IMR-90 (cell line): ENCODE measurements around the gene OR7A5. TPM values are rescaled to one million over a fixed set of nuclear protein-coding genes. Genes with fewer than 3 reads are reported as not detected.

Source experiments
- ATAC-seq: fragments of 200-7000 bp; cut with Tn5 transposase; 2 replicates; pipeline ENCODE4 v1.9.1; 2020; ENCODE audit warnings: low read depth, mild to moderate bottlenecking, moderate library complexity
- BruUV-seq: library from RNA; stranded (reverse); fragments of 400-500 nt; replicated peaks from 2 replicates; lab custom pipeline; 2021; lab: Mats Ljungman, UMichigan
- CTCF ChIA-PET: fragments of 300-600 bp; formaldehyde crosslinking; extraction: SDS; loops from one replicate; lab custom pipeline; 2021; ENCODE audit warnings: antibody characterized with exemption; lab: Yijun Ruan, JAX
- POLR2A ChIA-PET: fragments of 300-600 bp; sonication (Branson Sonifier 250); formaldehyde crosslinking; loops from one replicate; lab custom pipeline; 2022; ENCODE audit warnings: antibody characterized with exemption; ENCODE audit not compliant: unreplicated experiment; lab: Charles Lee
- DNase-seq: peaks from one replicate; pipeline ENCODE4 v3.0.0; 2013
- H2AFZ ChIP-seq: replicated peaks from 2 replicates; pipeline ENCODE3; 2013; ENCODE audit warnings: low read length, mild to moderate bottlenecking; ENCODE audit not compliant: poor library complexity
- H2AK5ac ChIP-seq: 2 replicates; pipeline ENCODE4 v1.6.1; 2013; ENCODE audit warnings: low read depth, low read length, inconsistent platforms
- H2AK9ac ChIP-seq: replicated peaks from 2 replicates; pipeline ENCODE3; 2013; ENCODE audit warnings: mild to moderate bottlenecking, low read depth, low read length, moderate library complexity; ENCODE audit not compliant: poor library complexity
- H2BK120ac ChIP-seq: 2 replicates; pipeline ENCODE4 v1.6.1; 2013; ENCODE audit warnings: low read depth, low read length, inconsistent platforms
- H2BK15ac ChIP-seq: 3 replicates; pipeline ENCODE4 v1.6.1; 2013; ENCODE audit warnings: low read depth, low read length, inconsistent platforms
- H2BK20ac ChIP-seq: 2 replicates; pipeline ENCODE4 v1.6.1; 2013; ENCODE audit warnings: low read depth, mild to moderate bottlenecking, inconsistent platforms, low read length, moderate library complexity
- H2BK5ac ChIP-seq: 2 replicates; pipeline ENCODE4 v1.6.1; 2013; ENCODE audit warnings: mild to moderate bottlenecking, low read depth, low read length, inconsistent platforms; ENCODE audit not compliant: poor library complexity, severe bottlenecking
- H3K14ac ChIP-seq: replicated peaks from 2 replicates; pipeline ENCODE4 v1.6.1; 2013; ENCODE audit warnings: low read depth, low read length, inconsistent platforms
- H3K18ac ChIP-seq: 2 replicates; pipeline ENCODE4 v1.6.1; 2013; ENCODE audit warnings: low read depth, low read length, control low read depth
- H3K23ac ChIP-seq: 2 replicates; pipeline ENCODE4 v1.6.1; 2013; ENCODE audit warnings: low read depth, low read length, inconsistent platforms
- H3K27ac ChIP-seq: 2 replicates; pipeline ENCODE4 v1.5.1; 2013; ENCODE audit warnings: mild to moderate bottlenecking, control low read depth, low read length; ENCODE audit not compliant: insufficient read depth
- H3K27me3 ChIP-seq: 2 replicates; pipeline ENCODE4 v1.6.1; 2013; ENCODE audit warnings: low read length; ENCODE audit not compliant: control insufficient read depth, insufficient read depth
- H3K36me3 ChIP-seq: 2 replicates; pipeline ENCODE4 v1.6.1; 2013; ENCODE audit warnings: low read length, mixed read lengths; ENCODE audit not compliant: control insufficient read depth, insufficient read depth
- H3K4ac ChIP-seq: 2 replicates; pipeline ENCODE4 v1.6.1; 2013; ENCODE audit warnings: low read depth, low read length, inconsistent platforms
- H3K4me1 ChIP-seq: 2 replicates; pipeline ENCODE4 v1.6.1; 2013; ENCODE audit warnings: low read length, mixed read lengths; ENCODE audit not compliant: control insufficient read depth, insufficient read depth
- H3K4me2 ChIP-seq: 2 replicates; pipeline ENCODE4 v1.6.1; 2013; ENCODE audit warnings: low read depth, mild to moderate bottlenecking, control low read depth, low read length, moderate library complexity
- H3K4me3 ChIP-seq: 2 replicates; pipeline ENCODE4 v1.5.1; 2013; ENCODE audit warnings: low read depth, mild to moderate bottlenecking, control low read depth, low read length, moderate library complexity; ENCODE audit not compliant: insufficient read depth
- H3K56ac ChIP-seq: 2 replicates; pipeline ENCODE4 v1.6.1; 2013; ENCODE audit warnings: low read length, inconsistent platforms; ENCODE audit not compliant: insufficient read depth; ENCODE audit errors: extremely low read depth
- H3K79me1 ChIP-seq, 2 experiments: 2 replicates each; pipeline ENCODE4 v1.6.1; 2013; ENCODE audit warnings: low read length in 2 of 2, inconsistent platforms in 1 of 2, low read depth in 1 of 2
- H3K9ac ChIP-seq: 2 replicates; pipeline ENCODE4 v1.6.1; 2013; ENCODE audit warnings: low read depth, low read length, control low read depth
- H3K9me1 ChIP-seq: 2 replicates; pipeline ENCODE4 v1.6.1; 2013; ENCODE audit warnings: low read length, inconsistent platforms; ENCODE audit not compliant: insufficient read depth
- H3K9me3 ChIP-seq: 2 replicates; pipeline ENCODE4 v1.6.1; 2013; ENCODE audit warnings: low read length; ENCODE audit not compliant: control insufficient read depth, insufficient read depth
- H4K20me1 ChIP-seq: 2 replicates; pipeline ENCODE4 v1.6.1; 2013; ENCODE audit warnings: low read length, inconsistent platforms; ENCODE audit not compliant: insufficient read depth
- H4K5ac ChIP-seq: 2 replicates; pipeline ENCODE4 v1.6.1; 2013; ENCODE audit warnings: mild to moderate bottlenecking, low read depth, low read length, control low read depth
- H4K8ac ChIP-seq, 2 experiments: 2 replicates each; pipeline ENCODE4 v1.6.1; 2013; ENCODE audit warnings: low read depth in 2 of 2, low read length in 2 of 2, control low read depth in 1 of 2, inconsistent platforms in 1 of 2
- H4K91ac ChIP-seq: 2 replicates; pipeline ENCODE4 v1.6.1; 2013; ENCODE audit warnings: low read depth, low read length, inconsistent platforms; ENCODE audit not compliant: insufficient read depth
- BHLHE40 ChIP-seq: fragments of 150-350 bp; IDR thresholded peaks from 2 replicates; pipeline ENCODE4 v1.6.1; 2016; ENCODE audit warnings: mild to moderate bottlenecking, low read depth, low read length
- CEBPB ChIP-seq: IDR thresholded peaks from 2 replicates; pipeline ENCODE4 v1.6.1; 2012; ENCODE audit warnings: low read depth, low read length, improper control_type of control experiment
- CHD1 ChIP-seq: IDR thresholded peaks from 2 replicates; pipeline ENCODE4 v1.6.1; 2012; ENCODE audit warnings: low read depth, low read length, improper control_type of control experiment
- CTCF ChIP-seq: conservative IDR thresholded peaks from 2 replicates; pipeline ENCODE4 v1.5.1; 2012; ENCODE audit warnings: mild to moderate bottlenecking, low read depth, low read length, improper control_type of control experiment
- ELK1 ChIP-seq: fragments of 150-350 bp; IDR thresholded peaks from 2 replicates; pipeline ENCODE4 v1.6.1; 2016; ENCODE audit warnings: low read depth, mild to moderate bottlenecking, low read length, moderate library complexity, borderline replicate concordance
- FOS ChIP-seq: fragments of 150-350 bp; IDR thresholded peaks from 2 replicates; pipeline ENCODE4 v1.6.1; 2016; ENCODE audit warnings: low read depth, low read length
- MAFK ChIP-seq: IDR thresholded peaks from 2 replicates; pipeline ENCODE4 v1.6.1; 2012; ENCODE audit warnings: low read depth, low read length, improper control_type of control experiment
- MAZ ChIP-seq: IDR thresholded peaks from 2 replicates; pipeline ENCODE4 v1.6.1; 2012; ENCODE audit warnings: low read depth, mild to moderate bottlenecking, low read length, improper control_type of control experiment, moderate library complexity, borderline replicate concordance
- MXI1 ChIP-seq: IDR thresholded peaks from 2 replicates; pipeline ENCODE4 v1.6.1; 2012; ENCODE audit warnings: low read depth, mild to moderate bottlenecking, low read length, moderate library complexity, borderline replicate concordance
- NFE2L2 ChIP-seq: fragments of 150-350 bp; IDR thresholded peaks from 2 replicates; pipeline ENCODE4 v1.6.1; 2016; ENCODE audit warnings: low read depth, mild to moderate bottlenecking, low read length
- POLR2A ChIP-seq: IDR thresholded peaks from 2 replicates; pipeline ENCODE4 v1.6.1; 2012; ENCODE audit warnings: mild to moderate bottlenecking, low read depth, low read length
- RAD21 ChIP-seq: IDR thresholded peaks from 2 replicates; pipeline ENCODE4 v1.6.1; 2012; ENCODE audit warnings: low read length, improper control_type of control experiment
- RCOR1 ChIP-seq: IDR thresholded peaks from 2 replicates; pipeline ENCODE4 v1.6.1; 2012; ENCODE audit warnings: mild to moderate bottlenecking, low read length, improper control_type of control experiment; ENCODE audit not compliant: insufficient replicate concordance
- RFX5 ChIP-seq: IDR thresholded peaks from 2 replicates; pipeline ENCODE4 v1.8.0; 2012; ENCODE audit warnings: low read depth, mild to moderate bottlenecking, low read length, moderate library complexity
- SMC3 ChIP-seq: fragments of 150-350 bp; IDR thresholded peaks from 2 replicates; pipeline ENCODE4 v1.6.1; 2016; ENCODE audit warnings: low read depth, mild to moderate bottlenecking, antibody characterized with exemption, low read length, moderate library complexity
- USF2 ChIP-seq: fragments of 150-350 bp; IDR thresholded peaks from 2 replicates; pipeline ENCODE4 v1.6.1; 2017; ENCODE audit warnings: mild to moderate bottlenecking, antibody characterized with exemption, low read length, low read depth
- WGBS, 2 experiments: methylation state at CpG; one replicate each; pipeline versions ENCODE4 v1.1.5 to v1.1.7; 2013; ENCODE audit warnings: missing lambda C conversion rate in 2 of 2; ENCODE audit not compliant: insufficient read length in 1 of 2; ENCODE audit errors: extremely low coverage in 2 of 2; 5-methylcytosine and 5-hydroxymethylcytosine counted together
- dilution Hi-C: fragments of 300-500 bp; cut with HindIII; formaldehyde crosslinking; loops from one replicate; pipeline ENCODE4 v1.14.3; 2018; ENCODE audit warnings: low sequenced_read_pairs; ENCODE audit not compliant: unreplicated experiment
- in situ Hi-C: fragments of 300-500 bp; cut with MboI; formaldehyde crosslinking; loops from 3 replicates; pipeline ENCODE4 v1.14.3; 2019; ENCODE audit warnings: low sequenced_read_pairs, inconsistent platforms, mixed read lengths
- intact Hi-C: fragments of 100-400 bp; cut with micrococcal nuclease; formaldehyde crosslinking; loops from 2 replicates; pipeline ENCODE4 v1.10.0; 2022
- polyA plus RNA-seq, 3 experiments: library from polyadenylated mRNA; depleted of rRNA; stranded (reverse); fragments of >200 nt; gene quantifications; 2 replicates each; pipeline ENCODE4 v1.2.3, GENCODE V29; 2012; ENCODE audit warnings: low replicate concordance in 1 of 3
- total RNA-seq: library from RNA; depleted of rRNA; stranded (reverse); fragments of >200 nt; gene quantifications from 2 replicates; pipeline ENCODE4 v1.2.3, GENCODE V29; 2012

OR7A5 gene
- total and polyA plus RNA-seq, 2 of the 4 experiments (the other 2 are of a cell fraction): not detected

GRCh38 chr19:14848822-14849221 is 13.8 kb upstream of the OR7A5 start, which contains the start of gene OR7A10:
Gene OR7A10 (minus strand): TSS chr19:14848922. CDS start chr19:14841877, 7,045 bp downstream.
- intact Hi-C loops (no loop called here), dilution Hi-C loops (no loop called here), in situ Hi-C loops (no loop called here)
- DNase-seq: no peak
- no peak within 1 kb of the TSS for H2BK15ac ChIP-seq
- H2BK120ac ChIP-seq: no peak within 1 kb of the TSS
- TF ChIP-seq NFE2L2: no peak
- TF ChIP-seq RFX5: no peak
- TF ChIP-seq ELK1: no peak
- no peak for TF ChIP-seq MXI1
- TF ChIP-seq POLR2A: no peak
- no peak for TF ChIP-seq RCOR1
- TF ChIP-seq FOS: no peak
- TF ChIP-seq MAFK: no peak
- no peak for TF ChIP-seq MAZ
- no peak for TF ChIP-seq SMC3
- no peak for TF ChIP-seq RAD21
- TF ChIP-seq USF2: no peak
- TF ChIP-seq BHLHE40: no peak
- TF ChIP-seq CTCF: no peak
- no peak for TF ChIP-seq CHD1
- TF ChIP-seq CEBPB: no peak
- H3K14ac ChIP-seq: no peak within 1 kb of the TSS
- no peak within 1 kb of the TSS for H3K4ac ChIP-seq
- H3K27ac ChIP-seq: no peak within 1 kb of the TSS
- H3K9ac ChIP-seq: no peak within 1 kb of the TSS
- CTCF ChIA-PET: no interaction called here
- no peak within 1 kb of the TSS for H2AK9ac ChIP-seq
- no peak within 1 kb of the TSS for H4K8ac ChIP-seq
- H4K5ac ChIP-seq: no peak within 1 kb of the TSS
- no TSS peak for BruUV-seq
- peaks cover 4% of the 10 kb centered on the region; the same call in 1 of the 2 replicates for H3K9me3 ChIP-seq
- WGBS, 2 experiments: no CpG with 5 or more reads among the region's 5 CpGs
- ATAC-seq: no peak
- no peak within 1 kb of the TSS for H4K91ac ChIP-seq
- H3K23ac ChIP-seq: no peak within 1 kb of the TSS
- H4K20me1 ChIP-seq: no peaks in the 10 kb centered on the region
- no peak within 1 kb of the TSS for H3K4me2 ChIP-seq
- no peaks in the 10 kb centered on the region for H3K27me3 ChIP-seq
- H3K56ac ChIP-seq: no peak within 1 kb of the TSS
- no peak within 1 kb of the TSS for H2BK5ac ChIP-seq
- H3K4me3 ChIP-seq: no peak within 1 kb of the TSS
- H3K4me1 ChIP-seq: no peaks in the 10 kb centered on the region
- no peaks in the 10 kb centered on the region for H3K79me1 ChIP-seq
- no peaks in the 10 kb centered on the region for H3K9me1 ChIP-seq
- no peak within 1 kb of the TSS for H2AK5ac ChIP-seq
- H2BK20ac ChIP-seq: no peak within 1 kb of the TSS
- H2AFZ ChIP-seq: no peak within 1 kb of the TSS
- H3K18ac ChIP-seq: no peak within 1 kb of the TSS
- POLR2A ChIA-PET: no interaction called here
- no peaks in the 10 kb centered on the region for H3K36me3 ChIP-seq
